CD14-positive monocyte (primary cell): ENCODE data around the gene CDKN2C. TPM values are rescaled to one million over a fixed set of nuclear protein-coding genes. Genes with fewer than 3 reads are reported as not detected.
"Not testable (repeated sequence)": the region's sequence is repeated elsewhere in the genome, so short reads cannot be mapped to it uniquely, and the experiment has no call there.

ENCODE experiments used
- DNase-seq, 3 donors: peaks; one replicate each; pipeline ENCODE4 v3.0.0-alpha.2; 2011 to 2022
- H2AFZ ChIP-seq: 2 replicates; pipeline ENCODE4 v1.6.0; 2012; ENCODE audit warnings: mild to moderate bottlenecking, low read depth, low read length, inconsistent platforms; ENCODE audit not compliant: insufficient read depth, poor library complexity, severe bottlenecking
- H3K27ac ChIP-seq, 2 donors: 1 replicate in 1 of 2; 2 replicates in 1 of 2; pipeline ENCODE4 v1.5.1; 2012 to 2013; ENCODE audit warnings: low read length in 2 of 2, control low read depth in 1 of 2, inconsistent platforms in 1 of 2, low read depth in 1 of 2, mild to moderate bottlenecking in 1 of 2
- H3K27me3 ChIP-seq, 2 donors: one replicate each; pipeline versions ENCODE4 v1.6.0 to v1.6.1; 2011 to 2013; ENCODE audit warnings: low read length in 2 of 2; ENCODE audit not compliant: control insufficient read depth in 2 of 2, insufficient read depth in 2 of 2
- H3K36me3 ChIP-seq, 2 donors: replicated peaks in 1 of 2; 1 replicate in 1 of 2; 2 replicates in 1 of 2; pipeline versions ENCODE4 v1.5.1 to v1.6.1; 2012 to 2013; ENCODE audit warnings: low read length in 2 of 2, control low read depth in 1 of 2, inconsistent platforms in 1 of 2, mild to moderate bottlenecking in 1 of 2; ENCODE audit not compliant: insufficient read depth in 2 of 2, control insufficient read depth in 1 of 2
- H3K4me1 ChIP-seq, 2 donors: 1 replicate in 1 of 2; 2 replicates in 1 of 2; pipeline versions ENCODE4 v1.5.1 to v1.6.1; 2012 to 2013; ENCODE audit warnings: low read length in 2 of 2, control low read depth in 1 of 2, inconsistent platforms in 1 of 2, mild to moderate bottlenecking in 1 of 2, moderate library complexity in 1 of 2; ENCODE audit not compliant: insufficient read depth in 2 of 2, control insufficient read depth in 1 of 2
- H3K4me2 ChIP-seq: replicated peaks from 2 replicates; pipeline ENCODE3; 2012; ENCODE audit warnings: low read length, moderate library complexity, mild to moderate bottlenecking; ENCODE audit not compliant: poor library complexity, severe bottlenecking; ENCODE audit errors: extremely low read depth
- H3K4me3 ChIP-seq, 3 experiments: fragments of 200-600 bp in 1 of 3; sonication (generic) in 1 of 3; replicated peaks in 1 of 3; 1 replicate in 2 of 3; 2 replicates in 1 of 3; pipeline ENCODE4 v1.5.1; 2011 to 2013; ENCODE audit warnings: low read length in 3 of 3, mild to moderate bottlenecking in 3 of 3, control low read depth in 2 of 3, low read depth in 2 of 3, inconsistent platforms in 1 of 3, moderate library complexity in 1 of 3
- H3K79me2 ChIP-seq: 2 replicates; pipeline ENCODE4 v1.6.0; 2012; ENCODE audit warnings: mild to moderate bottlenecking, control low read depth, inconsistent platforms, low read length, moderate library complexity; ENCODE audit not compliant: insufficient read depth
- H3K9ac ChIP-seq: 2 replicates; pipeline ENCODE4 v1.6.0; 2017; ENCODE audit warnings: low read length, mild to moderate bottlenecking; ENCODE audit not compliant: insufficient read depth, poor library complexity, severe bottlenecking
- H3K9me3 ChIP-seq, 2 donors: replicated peaks in 1 of 2; 1 replicate in 1 of 2; 2 replicates in 1 of 2; pipeline versions ENCODE4 v1.5.1 to v1.6.1; 2012 to 2013; ENCODE audit warnings: low read length in 2 of 2, control low read depth in 1 of 2; ENCODE audit not compliant: control insufficient read depth in 1 of 2, insufficient read depth in 1 of 2
- H4K20me1 ChIP-seq: 2 replicates; pipeline ENCODE4 v1.6.0; 2012; ENCODE audit warnings: mild to moderate bottlenecking, low read length, control low read depth, moderate library complexity; ENCODE audit not compliant: insufficient read depth
- H3K27ac Mint-ChIP-seq, 7 donors: one replicate each; pipeline ENCODE4 v1.8.0; 2020; ENCODE audit warnings: mild to moderate bottlenecking in 7 of 7, mixed read lengths in 7 of 7, moderate library complexity in 6 of 7, inconsistent platforms in 2 of 7
- H3K27me3 Mint-ChIP-seq, 3 donors: one replicate each; pipeline ENCODE4 v1.8.0; 2021 to 2022; ENCODE audit warnings: low read depth in 3 of 3, mild to moderate bottlenecking in 3 of 3, mixed read lengths in 3 of 3, moderate library complexity in 3 of 3, inconsistent platforms in 1 of 3
- H3K36me3 Mint-ChIP-seq, 2 donors: one replicate each; pipeline ENCODE4 v1.8.0; 2020; ENCODE audit warnings: mixed read lengths in 2 of 2, inconsistent platforms in 1 of 2, mild to moderate bottlenecking in 1 of 2
- H3K4me1 Mint-ChIP-seq: one replicate; pipeline ENCODE4 v1.8.0; 2020; ENCODE audit warnings: mild to moderate bottlenecking, mixed read lengths
- H3K4me3 Mint-ChIP-seq, 2 donors: one replicate each; pipeline ENCODE4 v1.8.0; 2020; ENCODE audit warnings: mild to moderate bottlenecking in 2 of 2, mixed read lengths in 2 of 2, moderate library complexity in 1 of 2
- H3K9me3 Mint-ChIP-seq, 7 donors: one replicate each; pipeline ENCODE4 v1.8.0; 2020 to 2022; ENCODE audit warnings: mixed read lengths in 7 of 7, mild to moderate bottlenecking in 6 of 7, moderate library complexity in 6 of 7, inconsistent platforms in 2 of 7
- WGBS: methylation state at CpG from one replicate; pipeline ENCODE4 v1.1.5; 2013; ENCODE audit warnings: missing lambda C conversion rate; ENCODE audit not compliant: insufficient coverage; 5-methylcytosine and 5-hydroxymethylcytosine counted together
- intact Hi-C, 2 donors: fragments of 100-400 bp; cut with micrococcal nuclease; formaldehyde crosslinking; loops; one replicate each; pipeline versions ENCODE4 v1.15.0 to v1.15.1; 2023
- polyA plus RNA-seq, 3 donors: library from polyadenylated mRNA; depleted of rRNA in 1 of 3; unstranded in 2 of 3; stranded (reverse) in 1 of 3; fragments of 300-500 nt in 2 of 3; fragments of >200 nt in 1 of 3; fragmentation: Illumina TruSeq in 2 of 3; gene quantifications; 1 replicate in 2 of 3; 2 replicates in 1 of 3; pipeline ENCODE4 v1.2.3, GENCODE V29; 2012 to 2021
- TF ChIP-seq, protein P1 (sequence below): fragments of 200-600 bp; IDR thresholded peaks from one replicate; pipeline ENCODE4 v1.8.0; 2022; ENCODE audit warnings: antibody characterized with exemption, mild to moderate bottlenecking

Gene CDKN2C
- polyA plus RNA-seq, 3 donors: 5.3 to 9.9 (median 7.4) TPM

GRCh38 chr1:50930965-50931737 lies 38.9 kb upstream of the CDKN2C start:
- Histone ChIP-seq H3K4me1 (no peaks in the 10 kb centered on the region), H2AFZ (no peak overlapping the region), H3K27me3 (no peaks in the 10 kb centered on the region), H3K4me2 (no peak overlapping the region), H3K9me3 (no peaks in the 10 kb centered on the region), H3K9ac (no peak overlapping the region), H3K4me3 (no peak overlapping the region), H4K20me1 (peaks cover under 1% of the 10 kb centered on the region), H3K79me2 (peaks cover 58% of the 10 kb centered on the region), H3K27ac (no peak overlapping the region), H3K36me3 (no peaks in the 10 kb centered on the region)
- Mint-ChIP-seq H3K36me3 (peaks cover 10 to 15% of the 10 kb centered on the region in 2 donors), H3K4me3 (no peak overlapping the region), H3K9me3 (peaks cover 0 to 11% (median 4%) of the 10 kb centered on the region in 7 donors), H3K27ac (peak overlapping the region in 4 of 7 donors; percentile 2 to 50 (median 22)), H3K27me3 (no peaks in the 10 kb centered on the region), H3K4me1 (peaks cover 4% of the 10 kb centered on the region)
- DNase-seq: peak; percentile 5 to 31 (median 7)
- intact Hi-C loops: no loop called here
- whole genome bisulfite sequencing: no CpG with 5 or more reads among the region's 6 CpGs
- TF ChIP-seq, protein P1, sequence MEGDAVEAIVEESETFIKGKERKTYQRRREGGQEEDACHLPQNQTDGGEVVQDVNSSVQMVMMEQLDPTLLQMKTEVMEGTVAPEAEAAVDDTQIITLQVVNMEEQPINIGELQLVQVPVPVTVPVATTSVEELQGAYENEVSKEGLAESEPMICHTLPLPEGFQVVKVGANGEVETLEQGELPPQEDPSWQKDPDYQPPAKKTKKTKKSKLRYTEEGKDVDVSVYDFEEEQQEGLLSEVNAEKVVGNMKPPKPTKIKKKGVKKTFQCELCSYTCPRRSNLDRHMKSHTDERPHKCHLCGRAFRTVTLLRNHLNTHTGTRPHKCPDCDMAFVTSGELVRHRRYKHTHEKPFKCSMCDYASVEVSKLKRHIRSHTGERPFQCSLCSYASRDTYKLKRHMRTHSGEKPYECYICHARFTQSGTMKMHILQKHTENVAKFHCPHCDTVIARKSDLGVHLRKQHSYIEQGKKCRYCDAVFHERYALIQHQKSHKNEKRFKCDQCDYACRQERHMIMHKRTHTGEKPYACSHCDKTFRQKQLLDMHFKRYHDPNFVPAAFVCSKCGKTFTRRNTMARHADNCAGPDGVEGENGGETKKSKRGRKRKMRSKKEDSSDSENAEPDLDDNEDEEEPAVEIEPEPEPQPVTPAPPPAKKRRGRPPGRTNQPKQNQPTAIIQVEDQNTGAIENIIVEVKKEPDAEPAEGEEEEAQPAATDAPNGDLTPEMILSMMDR: no peak

DNA sequence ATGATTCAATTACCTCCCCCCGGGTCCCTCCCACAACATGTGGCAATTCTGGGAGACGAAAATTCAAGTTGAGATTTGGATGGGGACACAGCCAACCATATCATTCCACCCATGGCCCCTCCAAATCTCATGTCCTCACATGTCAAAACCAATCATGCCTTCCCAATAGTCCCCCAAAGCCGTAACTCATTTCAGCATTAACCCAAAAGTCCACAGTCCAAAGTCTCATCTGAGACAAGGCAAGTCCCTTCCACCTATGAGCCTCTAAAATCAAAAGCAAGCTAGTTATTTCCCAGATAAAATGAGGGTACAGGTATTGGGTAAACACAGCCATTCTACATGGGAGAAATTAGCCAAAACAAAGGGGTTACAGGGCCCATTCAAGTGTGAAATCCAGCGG lies 38.0 kb upstream of the CDKN2C start:
- peak overlapping the region in 4 of 7 donors; percentile 32 to 57 (median 46) for H3K27ac Mint-ChIP-seq
- H3K4me1 Mint-ChIP-seq, H3K4me3 ChIP-seq, H3K9ac ChIP-seq, H3K4me3 Mint-ChIP-seq, H3K27me3 ChIP-seq, H3K4me1 ChIP-seq, H3K9me3 ChIP-seq, H3K27ac ChIP-seq, H3K36me3 ChIP-seq, H3K27me3 Mint-ChIP-seq, intact Hi-C loops, H4K20me1 ChIP-seq, H2AFZ ChIP-seq, H3K4me2 ChIP-seq, DNase-seq: not testable (repeated sequence)
- H3K79me2 ChIP-seq: peaks cover 59% of the 10 kb centered on the region
- peaks cover 10 to 13% of the 10 kb centered on the region in 2 donors for H3K36me3 Mint-ChIP-seq
- 97% methylated on average over 3 of the region's 4 CpGs for WGBS
- H3K9me3 Mint-ChIP-seq: peaks cover 0 to 11% (median 3%) of the 10 kb centered on the region in 7 donors

GRCh38 chr1:50933770-50934169 lies 36.3 kb upstream of the CDKN2C start:
- H3K4me3 Mint-ChIP-seq, intact Hi-C loops, H3K9ac ChIP-seq, H3K4me1 ChIP-seq, H2AFZ ChIP-seq, H3K4me3 ChIP-seq, H3K27ac ChIP-seq, H3K36me3 ChIP-seq, H3K27me3 Mint-ChIP-seq, H3K27ac Mint-ChIP-seq, H3K4me1 Mint-ChIP-seq, H4K20me1 ChIP-seq, H3K27me3 ChIP-seq, H3K9me3 ChIP-seq, H3K4me2 ChIP-seq, DNase-seq: not testable (repeated sequence)
- no CpG with 5 or more reads among the region's 3 CpGs for WGBS
- peaks cover 10 to 12% of the 10 kb centered on the region in 2 donors for H3K36me3 Mint-ChIP-seq
- H3K9me3 Mint-ChIP-seq: peaks cover 0 to 11% (median 3%) of the 10 kb centered on the region in 7 donors
- peaks cover 70% of the 10 kb centered on the region for H3K79me2 ChIP-seq
